GM12874 (cell line): ENCODE data around the gene SLC19A1.

ENCODE experiments used
- CTCF ChIP-seq: IDR thresholded peaks from 2 replicates; pipeline ENCODE4 v1.5.1; 2011; ENCODE audit warnings: low read depth, mild to moderate bottlenecking, control low read depth, low read length, moderate library complexity; ENCODE audit not compliant: insufficient read depth

The SLC19A1 gene

GRCh38 chr21:45570826-45571601, 28.8 kb upstream of the SLC19A1 start:
- TF ChIP-seq CTCF: no peak

GRCh38 chr21:45570071-45570470, 27.8 kb upstream of the SLC19A1 start:
- TF ChIP-seq CTCF: no peak

- no peak for TF ChIP-seq CTCF
These were observed 26.1 kb upstream of the SLC19A1 start for GRCh38 chr21:45568383-45568782.

- TF ChIP-seq CTCF: no peak
These were observed 20.7 kb upstream of the SLC19A1 start for GRCh38 chr21:45562965-45563364.

GRCh38 chr21:45562402-45562801, 20.2 kb upstream of the SLC19A1 start:
- no peak for TF ChIP-seq CTCF

GRCh38 chr21:45560106-45561021, 18.1 kb upstream of the SLC19A1 start:
- TF ChIP-seq CTCF: no peak
